ENCODE data around the gene MSI1.

- TF ChIP-seq CTCF (IDR thresholded peaks at IDR 0.05): no peak
- TF ChIP-seq POLR2A (IDR thresholded peaks at IDR 0.05): no peak
Observed at GRCh38 chr12:120412421-120412820, 43.5 kb upstream of the MSI1 start.

All from right lobe of liver (tissue), 4 donors.